A549 (cell line): ENCODE measurements around the gene MAD1L1. TPM values are rescaled to one million over a fixed set of nuclear protein-coding genes. Genes with fewer than 3 reads are reported as not detected.

Experiments
- ATAC-seq, 2 experiments: fragments of 200-7000 bp in 1 of 2; fragments of >200 bp in 1 of 2; cut with Nextera tagmentation in 1 of 2; cut with Tn5 transposase in 1 of 2; 3 replicates each; pipeline versions ENCODE4 v1.8.0 to v1.9.1; 2018 to 2020; ENCODE audit warnings: mild to moderate bottlenecking in 1 of 2, moderate library complexity in 1 of 2
- CTCF ChIA-PET: fragments of 300-600 bp; sonication (Branson Sonifier 250); formaldehyde crosslinking; extraction: SDS; loops from one replicate; lab custom pipeline; 2021; ENCODE audit warnings: antibody characterized with exemption, inconsistent platforms; lab: Yijun Ruan, JAX
- POLR2A ChIA-PET: fragments of 350-600 bp; formaldehyde crosslinking; extraction: SDS; loops from one replicate; lab custom pipeline; 2021; ENCODE audit warnings: antibody characterized with exemption, inconsistent platforms; lab: Yijun Ruan, JAX
- DNase-seq, 2 experiments: peaks; one replicate each; pipeline versions ENCODE4 v3.0.0 to v3.0.0-alpha.2; 2011 to 2016; ENCODE audit warnings: low read depth in 1 of 2, low spot score in 1 of 2
- FAIRE-seq: peaks from 2 replicates; lab custom pipeline; 2011; peaks lifted over from hg19 to GRCh38; lab: Jason Lieb, UNC
- H3K27ac ChIP-seq, 2 experiments: fragments of >200 bp; sonication (Bioruptor Twin); formaldehyde crosslinking; 3 replicates each; pipeline ENCODE4 v1.5.1; 2016 to 2017
- H3K4me1 ChIP-seq: fragments of >200 bp; sonication (Bioruptor Twin); formaldehyde crosslinking; 3 replicates; pipeline ENCODE4 v1.6.1; 2016
- H3K4me2 ChIP-seq: fragments of >200 bp; sonication (Bioruptor Twin); formaldehyde crosslinking; 3 replicates; pipeline ENCODE4 v1.6.1; 2016
- H3K4me3 ChIP-seq: fragments of >200 bp; sonication (Bioruptor Twin); formaldehyde crosslinking; 3 replicates; pipeline ENCODE4 v1.5.1; 2016
- H3K9me3 ChIP-seq: fragments of >200 bp; sonication (Bioruptor Twin); formaldehyde crosslinking; 3 replicates; pipeline ENCODE4 v1.6.1; 2016
- BHLHE40 ChIP-seq: IDR thresholded peaks from 2 replicates; pipeline ENCODE4 v1.6.1; 2012; ENCODE audit warnings: low read depth, low read length, inconsistent platforms
- CBX2 ChIP-seq: fragments of 200-600 bp; sonication (generic); IDR thresholded peaks from 2 replicates; pipeline ENCODE4 v1.6.1; 2016; ENCODE audit warnings: low read depth, mild to moderate bottlenecking, borderline replicate concordance
- CBX8 ChIP-seq: fragments of 200-600 bp; sonication (generic); IDR thresholded peaks from 2 replicates; pipeline ENCODE4 v1.6.1; 2016
- EHF ChIP-seq: fragments of 250-450 bp; sonication (Bioruptor Pico); IDR thresholded peaks from 2 replicates; pipeline ENCODE4 v1.5.0; 2020; ENCODE audit warnings: mild to moderate bottlenecking
- EHMT2 ChIP-seq: fragments of 200-600 bp; sonication (generic); IDR thresholded peaks from 2 replicates; pipeline ENCODE4 v1.6.1; 2016; ENCODE audit warnings: antibody characterized with exemption, low read depth, mild to moderate bottlenecking, moderate library complexity
- FOXS1 ChIP-seq: fragments of 250-450 bp; sonication (Bioruptor Pico); IDR thresholded peaks from 2 replicates; pipeline ENCODE4 v1.5.0; 2020; ENCODE audit warnings: mild to moderate bottlenecking, moderate library complexity
- HOXA7 ChIP-seq: fragments of 250-450 bp; sonication (Bioruptor Pico); IDR thresholded peaks from 2 replicates; pipeline ENCODE4 v1.5.0; 2020; ENCODE audit warnings: mild to moderate bottlenecking, moderate library complexity
- HOXB5 ChIP-seq: fragments of 250-450 bp; sonication (Bioruptor Pico); IDR thresholded peaks from 2 replicates; pipeline ENCODE4 v1.5.0; 2020; ENCODE audit warnings: mild to moderate bottlenecking, moderate library complexity
- KDM1A ChIP-seq: fragments of 200-600 bp; sonication (generic); IDR thresholded peaks from 2 replicates; pipeline ENCODE4 v1.6.1; 2016; ENCODE audit warnings: low read depth, mild to moderate bottlenecking
- KDM5A ChIP-seq: fragments of 200-600 bp; sonication (generic); IDR thresholded peaks from 2 replicates; pipeline ENCODE4 v1.6.1; 2016; ENCODE audit warnings: antibody characterized with exemption, mild to moderate bottlenecking
- MAZ ChIP-seq: fragments of 150-350 bp; IDR thresholded peaks from 2 replicates; pipeline ENCODE4 v1.6.1; 2014; ENCODE audit warnings: antibody characterized with exemption, low read depth, low read length, borderline replicate concordance
- NFE2L2 ChIP-seq: fragments of 150-350 bp; conservative IDR thresholded peaks from 2 replicates; pipeline ENCODE4 v1.6.1; 2014; ENCODE audit warnings: low read length
- PHF8 ChIP-seq: fragments of 200-600 bp; sonication (generic); IDR thresholded peaks from 2 replicates; pipeline ENCODE4 v1.6.1; 2016; ENCODE audit warnings: low read depth, mild to moderate bottlenecking, antibody characterized with exemption, moderate library complexity, borderline replicate concordance
- RAD21 ChIP-seq, 2 experiments: fragments of >200 bp in 1 of 2; sonication (Bioruptor Twin) in 1 of 2; formaldehyde crosslinking in 1 of 2; IDR thresholded peaks in 1 of 2; conservative IDR thresholded peaks in 1 of 2; 2 replicates in 1 of 2; 3 replicates in 1 of 2; pipeline ENCODE4 v1.6.1; 2012 to 2018; ENCODE audit warnings: inconsistent platforms in 1 of 2
- RARB ChIP-seq: fragments of 250-450 bp; sonication (Bioruptor Pico); IDR thresholded peaks from 2 replicates; pipeline ENCODE4 v1.8.0; 2021; ENCODE audit warnings: mild to moderate bottlenecking, moderate library complexity
- RNF2 ChIP-seq: fragments of 200-600 bp; sonication (generic); IDR thresholded peaks from 2 replicates; pipeline ENCODE4 v1.6.1; 2016; ENCODE audit warnings: low read depth, mild to moderate bottlenecking, antibody characterized with exemption, moderate library complexity, borderline replicate concordance
- SREBF2 ChIP-seq: fragments of 450-650 bp; IDR thresholded peaks from 2 replicates; pipeline ENCODE4 v1.6.1; 2014; ENCODE audit warnings: mild to moderate bottlenecking, moderate library complexity
- TP53 ChIP-seq: fragments of 250-450 bp; sonication (Bioruptor Pico); IDR thresholded peaks from 2 replicates; pipeline ENCODE4 v1.5.0; 2021; ENCODE audit warnings: mild to moderate bottlenecking, moderate library complexity
- ZC3H11A ChIP-seq: fragments of 450-650 bp; IDR thresholded peaks from 2 replicates; pipeline ENCODE4 v1.6.1; 2014; ENCODE audit warnings: antibody characterized with exemption, mild to moderate bottlenecking
- WGBS: methylation state at CpG from one replicate; pipeline ENCODE4 v1.1.6; 2017; ENCODE audit errors: missing lambda C conversion rate; 5-methylcytosine and 5-hydroxymethylcytosine counted together
- polyA plus RNA-seq, 4 experiments: library from polyadenylated mRNA; depleted of rRNA in 3 of 4; stranded (reverse); fragments of >200 nt; fragmentation: RNase III in 1 of 4; extraction: RNeasy Plus Mini Kit Qiagen cat#74134 plus additional on column Dnase treatment in 1 of 4; gene quantifications; 2 replicates in 3 of 4; 3 replicates in 1 of 4; pipeline ENCODE4 v1.2.3, GENCODE V29; 2011 to 2017
- TF ChIP-seq, protein P1 (sequence below): fragments of >200 bp; sonication (Bioruptor Twin); formaldehyde crosslinking; IDR thresholded peaks from 2 replicates; pipeline ENCODE4 v1.6.1; 2016
- TF ChIP-seq, protein P2 (sequence below): IDR thresholded peaks from 2 replicates; pipeline ENCODE4 v1.6.1; 2012
- TF ChIP-seq, protein P3 (sequence below): fragments of 450-650 bp; IDR thresholded peaks from 2 replicates; pipeline ENCODE4 v1.6.1; 2014; ENCODE audit warnings: antibody characterized with exemption
- TF ChIP-seq, protein P4 (sequence below): fragments of 250-450 bp; sonication (Bioruptor Pico); IDR thresholded peaks from 2 replicates; pipeline ENCODE4 v1.5.0; 2020; ENCODE audit warnings: low read depth, mild to moderate bottlenecking, moderate library complexity
- TF ChIP-seq, protein P5 (sequence below): IDR thresholded peaks from 2 replicates; pipeline ENCODE4 v1.6.1; 2012; ENCODE audit warnings: low read depth, borderline replicate concordance
- TF ChIP-seq, protein P6 (sequence below): fragments of 150-350 bp; IDR thresholded peaks from 2 replicates; pipeline ENCODE4 v1.6.1; 2014; ENCODE audit warnings: low read depth, mild to moderate bottlenecking, low read length

Gene MAD1L1
- polyA plus RNA-seq, 2 of the 4 experiments (the other 2 are of a cell fraction): 13.6 to 16.6 TPM

DNA sequence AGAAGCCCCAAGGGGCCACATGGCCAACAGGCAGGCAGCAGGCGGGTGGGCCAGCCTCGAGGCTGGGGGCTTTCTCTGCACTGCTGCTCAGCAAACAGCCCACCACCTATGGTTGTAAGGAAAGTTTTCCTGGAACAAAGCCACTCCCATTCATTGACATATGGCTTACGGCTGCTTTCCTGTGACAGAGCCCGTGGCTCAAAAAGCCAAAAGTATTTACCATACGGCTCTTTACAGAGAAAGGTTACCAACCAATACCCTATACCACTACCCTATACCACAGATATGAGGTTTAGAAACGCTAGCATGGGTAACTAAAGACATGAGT, 152.7 kb downstream of the MAD1L1 start:
- Histone ChIP-seq H3K4me1 (no peaks in the 10 kb centered on the region), H3K4me2 (no peak overlapping the region), H3K9me3 (no peaks in the 10 kb centered on the region), H3K4me3 (no peak overlapping the region), H3K27ac (no peak overlapping the region)
- DNase-seq: no peak
- FAIRE-seq: no peak
- ChIA-PET CTCF (interaction anchor here (1.1 kb wide), 1 partner anchor 34 kb away, joined by 4 read pairs; no protein-coding TSS in a partner anchor), POLR2A (no interaction called here)
- 91% methylated on average over 4 of the region's 6 CpGs for WGBS
- no peak for ATAC-seq
- TF ChIP-seq TP53: no peak

DNA sequence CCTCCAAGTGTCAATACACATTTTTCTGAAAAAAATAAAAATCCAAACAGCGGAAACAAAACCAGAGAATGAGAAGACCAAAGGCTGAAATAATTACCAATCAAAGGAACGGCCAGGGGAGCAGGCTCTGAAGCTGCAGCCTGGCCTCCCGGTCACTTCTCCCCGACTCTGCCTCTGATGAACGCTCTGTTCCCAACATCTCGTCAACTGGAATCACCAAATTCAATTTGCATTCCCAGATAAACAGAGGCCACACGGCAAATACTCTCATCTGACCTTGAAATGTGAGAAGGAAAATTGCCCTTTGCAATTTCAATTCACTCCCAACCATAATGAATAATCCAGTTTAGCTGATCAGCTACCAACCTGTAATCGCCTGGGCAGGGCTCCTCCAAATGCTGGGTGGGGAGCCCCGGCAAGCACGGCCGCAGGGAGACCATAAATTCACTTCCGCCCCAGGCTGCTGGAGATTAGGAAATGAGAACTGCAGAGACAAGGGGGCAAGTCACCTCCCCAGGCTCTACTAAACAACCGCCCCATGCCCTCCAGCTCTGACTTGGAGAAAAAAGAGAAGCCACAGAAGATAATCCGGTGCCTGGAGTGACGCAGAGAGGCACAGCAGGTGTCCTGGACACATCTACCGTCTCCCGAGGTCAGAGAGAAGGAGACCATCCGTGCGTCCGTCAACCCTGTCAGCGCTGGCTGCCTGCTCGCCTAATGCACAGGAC, 153.2 kb downstream of the MAD1L1 start:
- Histone ChIP-seq H3K9me3 (no peaks in the 10 kb centered on the region), H3K4me2 (no peak overlapping the region), H3K27ac (no peak overlapping the region), H3K4me1 (no peaks in the 10 kb centered on the region), H3K4me3 (no peak overlapping the region)
- FAIRE-seq (no peak), ATAC-seq (no peak), DNase-seq (no peak)
- whole genome bisulfite sequencing: 80% methylated on average over 20 of the region's 22 CpGs
- TF ChIP-seq RARB (no peak), RNF2 (no peak), TP53 (no peak), KDM1A (no peak), MAZ (no peak), HOXB5 (no peak), RAD21 (conservative IDR thresholded peaks at IDR 0.05 in 1 of 2, IDR thresholded peaks at IDR 0.05 in 1 of 2) (no peak)
- TF ChIP-seq, protein P1, sequence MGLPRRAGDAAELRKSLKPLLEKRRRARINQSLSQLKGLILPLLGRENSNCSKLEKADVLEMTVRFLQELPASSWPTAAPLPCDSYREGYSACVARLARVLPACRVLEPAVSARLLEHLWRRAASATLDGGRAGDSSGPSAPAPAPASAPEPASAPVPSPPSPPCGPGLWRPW: no peak
- TF ChIP-seq, protein P2, sequence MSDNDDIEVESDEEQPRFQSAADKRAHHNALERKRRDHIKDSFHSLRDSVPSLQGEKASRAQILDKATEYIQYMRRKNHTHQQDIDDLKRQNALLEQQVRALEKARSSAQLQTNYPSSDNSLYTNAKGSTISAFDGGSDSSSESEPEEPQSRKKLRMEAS: no peak
- TF ChIP-seq, protein P3, sequence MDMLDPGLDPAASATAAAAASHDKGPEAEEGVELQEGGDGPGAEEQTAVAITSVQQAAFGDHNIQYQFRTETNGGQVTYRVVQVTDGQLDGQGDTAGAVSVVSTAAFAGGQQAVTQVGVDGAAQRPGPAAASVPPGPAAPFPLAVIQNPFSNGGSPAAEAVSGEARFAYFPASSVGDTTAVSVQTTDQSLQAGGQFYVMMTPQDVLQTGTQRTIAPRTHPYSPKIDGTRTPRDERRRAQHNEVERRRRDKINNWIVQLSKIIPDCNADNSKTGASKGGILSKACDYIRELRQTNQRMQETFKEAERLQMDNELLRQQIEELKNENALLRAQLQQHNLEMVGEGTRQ: no peak
- POLR2A ChIA-PET: no interaction called here
- CTCF ChIA-PET: no interaction called here

DNA sequence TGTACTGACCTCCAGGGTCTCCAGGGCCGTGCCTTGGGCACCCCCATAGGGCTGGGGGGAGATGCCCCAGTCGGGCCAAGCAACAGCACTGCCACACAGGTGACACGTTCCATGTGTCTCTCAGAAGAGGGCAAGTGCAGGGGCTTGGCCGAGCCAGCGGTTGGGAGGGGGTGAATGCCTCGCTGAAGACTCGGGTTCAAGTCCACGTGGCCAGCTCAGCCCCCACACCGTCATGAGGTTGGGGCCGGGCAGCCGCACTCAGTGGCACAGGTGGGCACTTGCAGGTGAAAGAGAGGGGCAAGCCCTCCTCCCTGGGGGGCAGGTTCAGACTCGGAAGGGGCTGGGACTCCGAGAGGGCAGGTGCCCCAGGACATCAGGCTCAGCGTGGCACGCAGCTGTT, 153.8 kb downstream of the MAD1L1 start:
- no peak overlapping the region for H3K4me2 ChIP-seq
- no peak for DNase-seq
- WGBS: 94% methylated on average over 13 of the region's 15 CpGs
- ATAC-seq: no peak
- no peak overlapping the region for H3K27ac ChIP-seq
- CTCF ChIA-PET: no interaction called here
- no peaks in the 10 kb centered on the region for H3K9me3 ChIP-seq
- no peak for FAIRE-seq
- POLR2A ChIA-PET: no interaction called here
- TF ChIP-seq SREBF2: no peak
- no peak for TF ChIP-seq CBX8
- TF ChIP-seq MAZ: no peak
- no peak for TF ChIP-seq NFE2L2
- TF ChIP-seq, protein P4, sequence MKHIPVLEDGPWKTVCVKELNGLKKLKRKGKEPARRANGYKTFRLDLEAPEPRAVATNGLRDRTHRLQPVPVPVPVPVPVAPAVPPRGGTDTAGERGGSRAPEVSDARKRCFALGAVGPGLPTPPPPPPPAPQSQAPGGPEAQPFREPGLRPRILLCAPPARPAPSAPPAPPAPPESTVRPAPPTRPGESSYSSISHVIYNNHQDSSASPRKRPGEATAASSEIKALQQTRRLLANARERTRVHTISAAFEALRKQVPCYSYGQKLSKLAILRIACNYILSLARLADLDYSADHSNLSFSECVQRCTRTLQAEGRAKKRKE: no peak
- no peak for TF ChIP-seq FOXS1 (CRISPR knock-in tag)
- TF ChIP-seq BHLHE40: no peak
- TF ChIP-seq, protein P5, sequence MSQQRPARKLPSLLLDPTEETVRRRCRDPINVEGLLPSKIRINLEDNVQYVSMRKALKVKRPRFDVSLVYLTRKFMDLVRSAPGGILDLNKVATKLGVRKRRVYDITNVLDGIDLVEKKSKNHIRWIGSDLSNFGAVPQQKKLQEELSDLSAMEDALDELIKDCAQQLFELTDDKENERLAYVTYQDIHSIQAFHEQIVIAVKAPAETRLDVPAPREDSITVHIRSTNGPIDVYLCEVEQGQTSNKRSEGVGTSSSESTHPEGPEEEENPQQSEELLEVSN: no peak
- TF ChIP-seq EHMT2: no peak
- no peak for TF ChIP-seq KDM1A
- no peak for TF ChIP-seq HOXA7
- TF ChIP-seq ZC3H11A: no peak
- no peak for TF ChIP-seq KDM5A
- TF ChIP-seq, protein P6, sequence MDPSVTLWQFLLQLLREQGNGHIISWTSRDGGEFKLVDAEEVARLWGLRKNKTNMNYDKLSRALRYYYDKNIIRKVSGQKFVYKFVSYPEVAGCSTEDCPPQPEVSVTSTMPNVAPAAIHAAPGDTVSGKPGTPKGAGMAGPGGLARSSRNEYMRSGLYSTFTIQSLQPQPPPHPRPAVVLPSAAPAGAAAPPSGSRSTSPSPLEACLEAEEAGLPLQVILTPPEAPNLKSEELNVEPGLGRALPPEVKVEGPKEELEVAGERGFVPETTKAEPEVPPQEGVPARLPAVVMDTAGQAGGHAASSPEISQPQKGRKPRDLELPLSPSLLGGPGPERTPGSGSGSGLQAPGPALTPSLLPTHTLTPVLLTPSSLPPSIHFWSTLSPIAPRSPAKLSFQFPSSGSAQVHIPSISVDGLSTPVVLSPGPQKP: no peak
- no peak for TF ChIP-seq EHF
- TF ChIP-seq CBX2: no peak
- TF ChIP-seq PHF8: no peak
- no peak overlapping the region for H3K4me3 ChIP-seq
- no peaks in the 10 kb centered on the region for H3K4me1 ChIP-seq
